ENCODE results near the gene SKIC8. TPM values are rescaled to one million over a fixed set of nuclear protein-coding genes. Genes with fewer than 3 reads are reported as not detected.
A peak's percentile ranks its signal among the peaks of the same experiment; 100 is the strongest.

Gene SKIC8
- total RNA-seq, 2 experiments from 2014 or later = 42.4 to 46.4 TPM

DNA sequence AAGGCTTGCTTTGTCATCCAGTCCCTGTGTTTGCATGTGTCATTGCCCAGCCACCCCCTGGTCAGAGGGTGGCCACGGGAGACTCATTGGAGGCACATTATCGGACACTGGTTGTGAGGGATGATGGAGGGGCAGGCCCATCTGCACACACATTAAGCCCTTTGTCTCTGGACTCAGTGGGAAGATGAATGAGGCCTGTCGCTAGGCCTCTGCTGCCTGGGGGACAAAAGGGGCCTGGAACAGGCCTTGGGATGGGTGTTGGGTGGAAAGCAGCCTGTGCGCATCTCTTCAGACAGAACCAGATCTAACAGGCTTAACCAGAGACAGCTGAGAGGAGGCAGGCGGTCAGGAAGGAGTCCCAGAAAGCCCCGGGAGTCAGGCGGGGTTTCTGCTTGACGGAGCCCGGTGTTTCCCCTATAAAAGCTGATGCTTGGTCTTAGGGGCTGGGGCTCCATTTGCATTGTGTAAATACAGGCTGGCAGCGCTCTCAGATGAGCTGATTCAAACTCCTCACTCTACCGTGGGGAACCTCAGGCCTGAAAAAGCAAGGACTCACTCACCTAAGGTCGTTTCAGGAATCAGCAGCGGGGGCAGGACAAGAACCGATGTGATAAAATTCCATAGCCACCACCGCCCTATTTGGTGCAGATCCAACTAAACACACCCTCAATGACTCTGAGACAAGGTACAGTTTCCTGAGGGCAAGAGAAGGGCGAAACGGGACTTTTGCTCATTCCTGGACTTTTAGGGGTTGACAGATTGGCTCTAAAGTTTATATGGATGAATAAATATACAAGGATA is 17.1 kb upstream of the SKIC8 start:
- POLR2A ChIA-PET = interaction anchor here (1.0 kb wide), 1 partner anchor 52 kb away, joined by 3 read pairs; no protein-coding TSS in a partner anchor
- DNase-seq = no peak
- Mint-ChIP-seq H3K4me3 (no peak overlapping the region), H3K9me3 (no peaks in the 10 kb centered on the region), H3K36me3 (no peaks in the 10 kb centered on the region), H3K27me3 (peaks cover 6% of the 10 kb centered on the region), H3K27ac (no peak overlapping the region), H3K4me1 (no peaks in the 10 kb centered on the region)
- ATAC-seq (ENCODE audit: low read depth) = no peak

DNA sequence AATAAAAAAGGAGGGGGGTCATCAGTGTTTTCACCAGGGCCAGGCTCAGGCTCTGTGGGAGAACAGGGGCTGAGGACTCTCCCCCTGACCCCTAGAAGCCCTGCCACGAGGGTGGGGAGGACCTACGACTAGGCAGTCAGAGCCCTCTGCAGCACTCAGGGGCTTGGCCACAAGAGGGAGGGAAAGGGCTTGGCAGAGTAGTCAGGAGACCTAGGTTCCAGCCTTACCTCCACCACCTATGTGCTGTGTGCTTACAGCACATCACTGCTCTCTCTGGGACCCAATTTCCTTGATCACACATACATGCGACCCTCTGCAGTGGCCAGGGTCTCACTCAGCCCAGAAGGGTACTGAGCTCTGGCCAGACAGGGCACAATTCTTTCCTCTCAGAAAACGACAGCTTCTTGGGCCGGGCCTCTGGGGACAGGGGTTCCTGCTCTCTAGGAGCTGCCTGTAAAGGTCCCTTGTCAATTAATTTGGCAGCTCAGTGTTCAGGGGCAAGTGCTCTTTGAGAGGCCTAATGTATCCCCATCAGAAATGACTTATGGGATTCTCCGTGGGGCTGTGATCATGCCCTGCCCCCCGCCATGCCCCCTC is 16.4 kb upstream of the SKIC8 start:
- Mint-ChIP-seq H3K36me3 (no peaks in the 10 kb centered on the region), H3K4me3 (no peak overlapping the region), H3K9me3 (no peaks in the 10 kb centered on the region), H3K27ac (no peak overlapping the region), H3K4me1 (no peaks in the 10 kb centered on the region), H3K27me3 (peaks cover 9% of the 10 kb centered on the region)
- POLR2A ChIA-PET = interaction anchor here (1.0 kb wide), 1 partner anchor 51 kb away, joined by 3 read pairs; no protein-coding TSS in a partner anchor
- DNase-seq (no peak), ATAC-seq (ENCODE audit: low read depth) (no peak)

DNA sequence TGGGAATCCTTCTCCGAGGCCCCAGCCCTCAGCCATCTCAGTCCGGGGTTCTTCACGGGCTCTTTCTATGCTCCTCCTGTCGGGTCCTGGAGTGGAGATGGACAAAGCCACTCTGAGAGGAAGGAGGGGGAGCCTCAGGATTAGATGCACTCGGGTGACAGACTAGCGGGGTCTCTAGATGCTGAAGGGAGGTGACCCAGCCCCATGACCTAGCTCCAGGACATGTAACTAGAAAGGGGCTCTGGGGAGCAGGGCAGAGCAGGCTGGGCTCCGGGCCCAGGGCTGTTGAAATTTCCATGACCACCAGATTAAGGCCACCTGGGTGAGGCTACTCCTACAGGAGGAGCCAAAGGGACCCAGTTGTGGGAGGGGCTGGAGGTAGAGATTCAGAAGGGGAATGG is 14.8 kb upstream of the SKIC8 start:
- Mint-ChIP-seq H3K27ac (no peak overlapping the region), H3K4me1 (no peaks in the 10 kb centered on the region), H3K9me3 (no peaks in the 10 kb centered on the region), H3K36me3 (no peaks in the 10 kb centered on the region), H3K4me3 (no peak overlapping the region), H3K27me3 (peaks cover 7% of the 10 kb centered on the region)
- ATAC-seq (ENCODE audit: low read depth) (no peak), DNase-seq (no peak)
- POLR2A ChIA-PET = no interaction called here

DNA sequence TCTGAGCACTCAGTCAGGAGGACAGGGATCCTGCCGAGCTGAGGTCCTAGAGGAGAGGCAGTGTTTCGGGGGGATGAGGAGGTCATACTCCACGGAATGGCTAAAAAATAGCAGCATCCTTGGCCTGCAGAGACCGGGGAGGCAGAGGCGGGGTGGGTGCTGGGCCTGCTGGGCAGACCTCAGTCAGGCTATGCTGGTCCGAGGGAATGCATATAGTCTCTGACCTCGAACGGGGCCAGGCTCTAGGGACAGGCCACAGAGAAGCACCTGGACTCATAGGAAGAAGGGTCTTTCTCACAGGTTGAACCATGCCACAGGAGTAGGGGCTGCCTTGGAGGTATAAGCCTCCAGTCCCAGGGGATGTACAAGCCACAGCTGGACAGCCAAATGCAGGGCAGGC is 14.0 kb upstream of the SKIC8 start:
- DNase-seq = no peak
- POLR2A ChIA-PET = no interaction called here
- Mint-ChIP-seq H3K36me3 (no peaks in the 10 kb centered on the region), H3K4me1 (no peaks in the 10 kb centered on the region), H3K9me3 (no peaks in the 10 kb centered on the region), H3K4me3 (no peak overlapping the region), H3K27ac (no peak overlapping the region), H3K27me3 (peaks cover 7% of the 10 kb centered on the region)
- no peak for ATAC-seq (ENCODE audit: low read depth)

DNA sequence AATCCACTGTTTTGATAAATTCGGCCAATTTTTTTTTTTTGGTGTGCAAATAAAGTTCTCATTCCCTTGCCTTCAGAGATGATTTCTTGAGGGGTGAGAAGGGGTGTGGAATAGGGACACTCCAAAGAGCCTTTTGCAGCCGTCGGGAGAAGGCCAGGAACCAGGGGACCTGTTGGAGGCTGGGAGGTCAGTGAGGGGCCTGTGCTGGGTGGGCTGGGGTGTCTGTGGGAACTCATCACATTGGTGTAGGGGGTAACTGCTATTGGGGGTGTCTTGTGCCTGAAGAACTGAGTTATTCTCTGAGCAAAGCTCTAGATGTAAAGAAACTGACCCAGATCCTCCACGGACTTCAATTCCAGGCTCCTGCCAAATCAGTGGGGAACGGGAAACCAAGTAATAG is 13.5 kb upstream of the SKIC8 start:
- POLR2A ChIA-PET = no interaction called here

DNA sequence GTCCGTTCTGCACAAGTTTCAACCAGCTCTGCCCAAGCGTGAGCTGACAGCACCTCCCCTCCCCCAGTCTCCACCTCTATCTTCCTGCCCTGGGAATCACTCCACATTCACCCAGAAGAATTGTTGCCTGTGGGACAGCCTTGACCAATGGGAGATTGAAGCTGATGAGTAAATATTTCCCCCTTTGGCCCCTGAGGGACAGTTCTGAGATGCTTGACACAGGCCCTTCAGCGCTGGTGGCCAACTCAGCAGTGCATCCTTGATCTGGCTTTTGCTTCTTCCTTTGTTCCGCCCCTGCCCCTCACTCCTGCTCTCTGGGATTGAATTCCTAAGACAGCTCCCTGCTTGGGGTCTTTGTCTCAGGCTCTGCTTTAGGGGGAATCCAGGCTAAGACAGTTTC is 13.1 kb upstream of the SKIC8 start:
- no peak overlapping the region for H3K4me3 Mint-ChIP-seq
- POLR2A ChIA-PET = no interaction called here
- ATAC-seq (ENCODE audit: low read depth) = no peak
- no peaks in the 10 kb centered on the region for H3K36me3 Mint-ChIP-seq
- H3K27ac Mint-ChIP-seq = no peak overlapping the region
- H3K4me1 Mint-ChIP-seq = no peaks in the 10 kb centered on the region
- DNase-seq = no peak
- peaks cover 9% of the 10 kb centered on the region for H3K27me3 Mint-ChIP-seq
- H3K9me3 Mint-ChIP-seq = no peaks in the 10 kb centered on the region

More for the DNA sequence above, 13.5 kb upstream of the SKIC8 start:
- Mint-ChIP-seq H3K4me3 (no peak overlapping the region), H3K36me3 (no peaks in the 10 kb centered on the region), H3K9me3 (no peaks in the 10 kb centered on the region), H3K27me3 (peaks cover 9% of the 10 kb centered on the region), H3K4me1 (no peaks in the 10 kb centered on the region), H3K27ac (no peak overlapping the region)
- DNase-seq (no peak), ATAC-seq (ENCODE audit: low read depth) (no peak)

DNA sequence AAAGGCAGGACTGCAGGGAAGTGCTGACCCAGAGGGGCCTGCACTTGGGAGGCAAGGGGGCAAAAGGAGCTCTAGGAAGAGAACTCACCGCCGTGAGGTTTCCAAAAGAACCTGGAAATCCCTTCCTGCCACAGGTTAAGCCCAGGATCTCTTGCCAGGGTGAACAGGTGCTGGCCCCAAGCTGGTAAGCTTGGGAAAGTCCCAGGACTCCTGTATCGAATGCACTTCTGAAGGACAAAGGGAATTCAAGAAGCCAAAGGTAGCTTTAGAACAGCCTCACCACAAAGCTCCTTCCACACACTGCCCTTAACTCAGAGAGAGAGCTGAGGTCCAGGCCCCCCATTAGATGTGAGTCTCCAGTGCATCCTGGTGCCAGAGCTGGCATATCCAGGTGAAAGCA is 11.9 kb upstream of the SKIC8 start:
- no peak for ATAC-seq (ENCODE audit: low read depth)
- no peaks in the 10 kb centered on the region for H3K36me3 Mint-ChIP-seq
- H3K4me3 Mint-ChIP-seq = no peak overlapping the region
- no peaks in the 10 kb centered on the region for H3K4me1 Mint-ChIP-seq
- H3K27ac Mint-ChIP-seq = no peak overlapping the region
- peaks cover 5% of the 10 kb centered on the region for H3K27me3 Mint-ChIP-seq
- POLR2A ChIA-PET = interaction anchor here (0.6 to 0.8 kb wide), 2 partner anchors 12 to 373 kb away, joined by 3 to 4 read pairs; partner anchors contain the start of gene SKIC8
- H3K9me3 Mint-ChIP-seq = no peaks in the 10 kb centered on the region
- DNase-seq = no peak

DNA sequence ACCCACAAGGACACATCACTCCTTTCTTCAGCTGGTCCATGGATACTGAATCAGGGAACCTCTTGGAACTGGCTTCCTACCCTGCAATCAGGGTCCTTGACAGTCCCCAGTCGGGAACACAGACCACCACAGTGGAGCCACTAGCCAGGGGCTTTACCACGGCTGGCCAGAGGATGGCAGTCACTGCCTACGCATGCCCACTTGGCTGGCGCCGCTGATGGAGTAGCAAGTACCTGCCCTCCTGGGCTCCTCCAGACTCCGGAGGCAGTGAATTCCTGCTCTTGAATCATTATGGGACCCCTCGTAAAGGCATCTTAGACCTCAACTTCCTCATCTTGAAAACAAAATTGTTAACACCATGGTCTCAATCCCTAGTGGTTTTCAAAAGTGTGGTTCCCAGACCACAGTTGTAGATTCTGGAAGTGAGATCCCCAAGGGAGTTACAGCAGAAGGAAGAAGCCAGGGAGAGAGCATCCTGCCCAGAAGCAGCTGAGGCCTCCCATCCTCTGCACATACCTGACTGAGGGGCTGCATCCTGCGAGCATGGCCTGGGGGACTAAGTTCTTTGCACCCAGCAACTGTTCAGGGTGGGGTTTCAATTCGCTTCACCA is 9.1 kb upstream of the SKIC8 start:
- Mint-ChIP-seq H3K4me3 (no peak overlapping the region), H3K36me3 (no peaks in the 10 kb centered on the region), H3K27ac (no peak overlapping the region), H3K9me3 (no peaks in the 10 kb centered on the region), H3K4me1 (no peaks in the 10 kb centered on the region), H3K27me3 (peaks cover 8% of the 10 kb centered on the region)
- POLR2A ChIA-PET = no interaction called here
- DNase-seq (peak; percentile 73), ATAC-seq (ENCODE audit: low read depth) (peak; percentile 84)

DNA sequence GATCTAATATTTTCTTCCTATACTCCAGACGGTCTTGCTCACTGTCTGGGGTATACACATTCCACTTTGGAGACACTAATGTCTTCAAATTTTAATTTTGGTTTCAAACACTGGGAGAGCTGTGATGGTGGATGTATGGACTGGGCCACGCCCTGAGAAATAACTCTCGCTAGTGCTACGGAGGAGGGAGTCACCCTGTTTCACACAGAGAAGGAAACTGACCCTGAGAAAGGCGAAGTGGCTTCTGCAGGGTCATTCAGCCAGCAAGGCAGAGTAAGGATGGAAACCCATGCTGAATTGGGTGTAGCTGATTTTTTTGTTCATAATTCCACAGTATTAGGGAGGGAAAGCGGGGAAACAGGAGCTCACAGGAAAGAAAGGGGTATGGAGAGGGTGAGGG is 8.6 kb upstream of the SKIC8 start:
- no peaks in the 10 kb centered on the region for H3K4me1 Mint-ChIP-seq
- no peaks in the 10 kb centered on the region for H3K9me3 Mint-ChIP-seq
- H3K27ac Mint-ChIP-seq = no peak overlapping the region
- DNase-seq (no peak), ATAC-seq (ENCODE audit: low read depth) (no peak)
- H3K4me3 Mint-ChIP-seq = no peak overlapping the region
- H3K27me3 Mint-ChIP-seq = peaks cover 8% of the 10 kb centered on the region
- POLR2A ChIA-PET = no interaction called here
- no peaks in the 10 kb centered on the region for H3K36me3 Mint-ChIP-seq

DNA sequence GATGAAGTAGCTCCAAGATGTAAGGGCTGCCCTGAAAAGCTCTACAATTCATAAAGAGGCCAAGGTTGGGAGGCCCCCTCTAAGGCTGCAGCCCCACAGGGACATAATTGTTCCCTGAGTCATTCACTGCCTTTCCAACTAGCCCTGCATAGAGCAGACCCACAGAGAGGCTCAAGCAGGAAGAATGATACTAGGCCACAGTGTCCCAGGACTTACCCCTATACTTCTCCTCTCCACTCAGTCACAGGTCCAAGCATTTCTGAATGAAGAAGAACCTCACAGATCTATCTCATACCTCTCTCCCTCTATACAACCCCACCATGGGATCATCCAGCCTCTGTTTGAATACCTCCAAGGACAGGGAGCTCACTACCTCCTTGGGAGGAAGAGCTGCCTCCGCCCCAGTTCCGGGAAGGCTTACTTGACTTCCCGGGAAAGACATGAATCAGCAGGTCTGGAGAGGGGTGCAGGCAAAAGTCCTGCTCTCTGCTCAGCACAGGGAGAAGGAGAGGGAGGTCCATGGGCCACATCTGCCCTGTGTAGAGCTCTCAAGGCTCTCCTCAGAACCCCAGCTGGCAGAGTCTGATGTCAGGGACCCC is 6.9 kb upstream of the SKIC8 start:
- DNase-seq (no peak), ATAC-seq (ENCODE audit: low read depth) (no peak)
- Mint-ChIP-seq H3K4me3 (no peak overlapping the region), H3K9me3 (no peaks in the 10 kb centered on the region), H3K36me3 (no peaks in the 10 kb centered on the region), H3K27ac (no peak overlapping the region), H3K27me3 (peaks cover 8% of the 10 kb centered on the region), H3K4me1 (peaks cover 4% of the 10 kb centered on the region)
- POLR2A ChIA-PET = no interaction called here

DNA sequence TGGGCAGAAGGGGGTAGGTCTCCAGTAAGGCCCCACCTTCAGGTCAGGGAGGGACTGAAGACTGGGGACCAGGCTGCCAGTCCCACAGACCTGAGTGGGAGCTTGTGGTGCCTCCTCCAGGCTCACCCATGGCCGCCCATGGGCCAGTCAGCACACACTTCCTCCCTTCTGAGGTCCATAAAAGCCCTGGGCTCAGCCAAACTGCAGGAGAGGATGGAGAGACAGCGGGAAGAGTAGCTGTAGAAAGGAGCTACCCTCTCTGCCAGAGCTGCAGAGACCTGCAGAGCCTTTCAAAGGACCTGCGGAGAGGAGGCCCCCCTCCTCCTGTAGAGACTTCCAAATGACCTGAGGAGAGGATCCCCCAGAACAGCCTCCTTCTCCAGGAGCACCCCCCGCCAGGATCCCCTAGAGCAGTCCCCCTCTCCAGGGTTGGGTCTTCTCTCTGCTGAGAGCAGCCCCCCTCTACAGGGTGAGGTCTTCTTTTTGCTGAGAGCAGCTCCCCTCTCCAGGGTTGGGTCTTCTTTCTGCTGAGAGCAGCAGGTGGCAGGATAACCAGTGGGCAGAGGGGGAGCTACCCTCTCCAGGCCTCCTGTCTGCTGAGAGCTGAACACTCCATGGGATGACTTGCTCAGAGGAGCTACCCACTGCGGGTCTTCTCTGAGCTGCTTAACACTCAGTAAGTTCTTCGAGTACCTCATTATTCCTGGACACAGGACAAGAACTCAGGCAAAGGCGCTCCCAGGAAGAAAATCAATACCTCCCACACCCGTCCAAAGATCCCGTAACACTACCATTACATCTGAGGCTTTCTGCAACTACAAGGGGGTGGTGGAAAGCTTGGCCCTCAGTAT is 5.0 kb upstream of the SKIC8 start:
- POLR2A ChIA-PET = no interaction called here
- Mint-ChIP-seq H3K27me3 (peaks cover 6% of the 10 kb centered on the region), H3K4me1 (peaks cover 6% of the 10 kb centered on the region), H3K9me3 (no peaks in the 10 kb centered on the region), H3K27ac (no peak overlapping the region), H3K4me3 (no peak overlapping the region), H3K36me3 (no peaks in the 10 kb centered on the region)
- DNase-seq = no peak
- ATAC-seq (ENCODE audit: low read depth) = no peak

DNA sequence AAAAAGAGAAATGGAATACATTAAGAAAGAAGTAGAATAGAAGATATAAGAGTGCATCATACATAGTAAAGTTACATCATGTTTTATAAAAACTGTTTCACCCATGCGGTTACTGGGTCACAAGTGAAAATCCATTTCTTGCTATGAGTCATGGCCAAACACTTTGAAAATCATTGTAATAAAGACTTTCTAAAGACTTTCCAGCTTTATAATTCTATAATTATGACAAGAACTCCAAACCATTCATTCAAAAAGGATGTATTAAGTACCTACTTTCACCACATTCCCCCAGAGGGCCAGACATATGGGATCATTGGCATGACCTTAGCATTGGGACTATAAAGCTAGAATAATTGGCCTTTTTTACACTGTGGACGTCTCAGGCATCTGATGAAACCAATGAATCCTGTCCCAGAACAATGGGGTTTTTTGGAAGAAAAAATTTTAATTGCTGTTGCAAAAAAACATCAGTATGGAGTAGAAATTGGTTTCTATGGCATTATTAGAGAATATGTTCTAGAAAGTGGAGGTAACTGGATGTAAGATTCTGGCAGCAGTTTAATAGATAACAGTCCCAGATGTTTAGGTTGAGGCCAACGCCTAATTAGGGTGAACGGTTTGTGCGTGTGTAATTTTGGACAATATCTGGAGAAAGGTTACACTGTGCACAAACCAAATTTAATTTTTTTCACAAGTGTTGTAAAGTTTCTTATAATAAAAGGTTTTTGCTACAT is 3.3 kb upstream of the SKIC8 start:
- Mint-ChIP-seq H3K9me3 (no peaks in the 10 kb centered on the region), H3K4me1 (peaks cover 14% of the 10 kb centered on the region), H3K4me3 (no peak overlapping the region), H3K27me3 (peaks cover 3% of the 10 kb centered on the region), H3K27ac (no peak overlapping the region), H3K36me3 (no peaks in the 10 kb centered on the region)
- POLR2A ChIA-PET = no interaction called here
- DNase-seq (no peak), ATAC-seq (ENCODE audit: low read depth) (no peak)
